ENCODE measurements around the gene ZFP36. TPM values are rescaled to one million over a fixed set of nuclear protein-coding genes. Genes with fewer than 3 reads are reported as not detected.

Gene ZFP36
- total RNA-seq, 2 donors from 2014 or later = 107 to 202 TPM

GRCh38 chr19:39388657-39389056 is 18.0 kb upstream of the ZFP36 start:
- H3K4me3 ChIP-seq = no peak overlapping the region
- TF ChIP-seq CTCF (IDR thresholded peaks at IDR 0.05) = no peak
- H3K36me3 ChIP-seq = peaks cover 61% of the 10 kb centered on the region
- H3K9me3 ChIP-seq = no peaks in the 10 kb centered on the region
- H3K27ac ChIP-seq = no peak overlapping the region
- H3K27me3 ChIP-seq = no peaks in the 10 kb centered on the region
- H3K4me1 ChIP-seq = peaks cover 0 to 19% of the 10 kb centered on the region in 2 donors
- DNase-seq (ENCODE audit: low spot score) = no peak

GRCh38 chr19:39389631-39390414 is 16.8 kb upstream of the ZFP36 start:
- no peak for DNase-seq (ENCODE audit: low spot score)
- H3K27me3 ChIP-seq = no peaks in the 10 kb centered on the region
- no peaks in the 10 kb centered on the region for H3K9me3 ChIP-seq
- H3K4me1 ChIP-seq = peaks cover 0 to 19% of the 10 kb centered on the region in 2 donors
- H3K27ac ChIP-seq = peak overlapping the region; percentile 95 to 99
- TF ChIP-seq CTCF (IDR thresholded peaks at IDR 0.05) = no peak
- H3K36me3 ChIP-seq = peaks cover 61% of the 10 kb centered on the region
- peak overlapping the region; percentile 88 to 98 for H3K4me3 ChIP-seq

GRCh38 chr19:39390451-39390750 is 16.2 kb upstream of the ZFP36 start:
- TF ChIP-seq CTCF (IDR thresholded peaks at IDR 0.05) = no peak
- Histone ChIP-seq H3K27ac (peak overlapping the region; percentile 95 to 99), H3K4me1 (peaks cover 0 to 19% of the 10 kb centered on the region in 2 donors), H3K27me3 (no peaks in the 10 kb centered on the region), H3K36me3 (peaks cover 56% of the 10 kb centered on the region), H3K9me3 (no peaks in the 10 kb centered on the region), H3K4me3 (peak overlapping the region; percentile 88 to 98)
- no peak for DNase-seq (ENCODE audit: low spot score)

GRCh38 chr19:39390751-39391437 is 15.8 kb upstream of the ZFP36 start, which contains the start of the genes MED29 and PAF1:
Gene MED29 (plus strand): TSS chr19:39391378. CDS start chr19:39391423, 45 bp downstream.
Gene PAF1 (minus strand): TSS chr19:39391106. CDS start chr19:39390864, 242 bp downstream.
- Histone ChIP-seq H3K4me1 (peaks cover 0 to 19% of the 10 kb centered on the region in 2 donors), H3K27me3 (no peaks in the 10 kb centered on the region), H3K27ac (peak within 1 kb of the TSS; percentile 95 to 99), H3K9me3 (no peaks in the 10 kb centered on the region), H3K4me3 (peak within 1 kb of the TSS; percentile 88 to 98), H3K36me3 (peaks cover 51% of the 10 kb centered on the region)
- TF ChIP-seq CTCF (IDR thresholded peaks at IDR 0.05) = no peak
- peak; percentile 99 for DNase-seq (ENCODE audit: low spot score)

- TF ChIP-seq CTCF (IDR thresholded peaks at IDR 0.05) = peak; percentile 80 to 99
- Histone ChIP-seq H3K27me3 (no peaks in the 10 kb centered on the region), H3K9me3 (no peaks in the 10 kb centered on the region), H3K36me3 (peaks cover 13% of the 10 kb centered on the region), H3K4me1 (peaks cover 0 to 41% of the 10 kb centered on the region in 2 donors), H3K27ac (peak overlapping the region; percentile 83 to 85), H3K4me3 (no peak overlapping the region)
- peak; percentile 92 for DNase-seq (ENCODE audit: low spot score)
Observed at GRCh38 chr19:39397360-39398296, 9.0 kb upstream of the ZFP36 start.

Data from right atrium auricular region (tissue), 2 donors.